HEK293 (cell line): Measurements from ENCODE around the gene PDE4B.

Experiments used
- CTCF ChIP-seq: fragments of 450-650 bp; formaldehyde crosslinking; IDR thresholded peaks from 2 replicates; pipeline ENCODE4 v1.5.1; 2016; ENCODE audit warnings: missing biosample characterization, missing genetic modification characterization
- ZNF112 ChIP-seq: fragments of 450-650 bp; formaldehyde crosslinking; IDR thresholded peaks from 2 replicates; pipeline ENCODE4 v1.5.0; 2017; ENCODE audit warnings: missing biosample characterization, missing genetic modification characterization
- ZNF132 ChIP-seq: fragments of 450-650 bp; formaldehyde crosslinking; IDR thresholded peaks from 2 replicates; pipeline ENCODE4 v1.5.1; 2017; ENCODE audit warnings: missing biosample characterization, missing genetic modification characterization, borderline replicate concordance
- ZNF175 ChIP-seq: fragments of 450-650 bp; formaldehyde crosslinking; IDR thresholded peaks from 2 replicates; pipeline ENCODE4 v1.5.1; 2016; ENCODE audit warnings: missing biosample characterization, missing genetic modification characterization
- ZNF23 ChIP-seq: fragments of 450-650 bp; formaldehyde crosslinking; IDR thresholded peaks from 2 replicates; pipeline ENCODE4 v1.5.1; 2016; ENCODE audit warnings: missing biosample characterization, missing genetic modification characterization, borderline replicate concordance
- ZNF26 ChIP-seq: fragments of 450-650 bp; formaldehyde crosslinking; IDR thresholded peaks from 2 replicates; pipeline ENCODE4 v1.5.1; 2016; ENCODE audit warnings: missing biosample characterization, missing genetic modification characterization
- ZNF311 ChIP-seq: fragments of 450-650 bp; formaldehyde crosslinking; IDR thresholded peaks from 2 replicates; pipeline ENCODE4 v1.5.1; 2017; ENCODE audit warnings: missing biosample characterization, missing genetic modification characterization, borderline replicate concordance
- ZNF37A ChIP-seq: fragments of 450-650 bp; IDR thresholded peaks from 2 replicates; pipeline ENCODE4 v1.5.1; 2018; ENCODE audit warnings: missing biosample characterization, missing genetic modification characterization
- ZNF416 ChIP-seq: fragments of 450-650 bp; formaldehyde crosslinking; IDR thresholded peaks from 2 replicates; pipeline ENCODE4 v1.5.1; 2016; ENCODE audit warnings: missing biosample characterization, missing genetic modification characterization
- ZNF658 ChIP-seq: fragments of 450-650 bp; formaldehyde crosslinking; IDR thresholded peaks from 2 replicates; pipeline ENCODE4; 2016; ENCODE audit warnings: missing biosample characterization, missing genetic modification characterization
- ZNF777 ChIP-seq: fragments of 450-650 bp; formaldehyde crosslinking; IDR thresholded peaks from 2 replicates; pipeline ENCODE4 v1.5.1; 2017; ENCODE audit warnings: missing biosample characterization, missing genetic modification characterization, borderline replicate concordance

GRCh38 chr1:65918564-65918963, 125.9 kb downstream of the PDE4B start:
- TF ChIP-seq ZNF175 (tag by site-specific recombination) (no peak), ZNF132 (tag by site-specific recombination) (no peak), ZNF23 (no peak), CTCF (no peak), ZNF416 (no peak), ZNF37A (tag by site-specific recombination) (no peak), ZNF112 (tag by site-specific recombination) (no peak), ZNF658 (tag by site-specific recombination) (no peak), ZNF311 (no peak), ZNF26 (tag by site-specific recombination) (no peak), ZNF777 (tag by site-specific recombination) (no peak)
